GM12878 (cell line): ENCODE results near the gene UNC119.

Experiments used
- POLR2A ChIP-seq: IDR thresholded peaks from 2 replicates; pipeline ENCODE4 v1.6.1; 2011; ENCODE audit warnings: low read depth, mild to moderate bottlenecking, low read length
- POLR2AphosphoS2 ChIP-seq: IDR thresholded peaks from 2 replicates; pipeline ENCODE4 v1.6.1; 2011; ENCODE audit warnings: low read depth, mild to moderate bottlenecking, low read length, improper control_type of control experiment, moderate library complexity
- ZNF274 ChIP-seq: IDR thresholded peaks from one replicate; pipeline ENCODE4 v1.8.0; 2011; ENCODE audit not compliant: insufficient read length, insufficient read depth
- TF ChIP-seq, protein P1 (sequence below): IDR thresholded peaks from 2 replicates; pipeline ENCODE4 v1.6.1; 2012; ENCODE audit warnings: low read depth, low read length, improper control_type of control experiment
- TF ChIP-seq, protein P2 (sequence below), 3 experiments: IDR thresholded peaks in 2 of 3; conservative IDR thresholded peaks in 1 of 3; 2 replicates each; pipeline ENCODE4 v1.5.1; 2011; ENCODE audit warnings: low read depth in 3 of 3, low read length in 3 of 3, mild to moderate bottlenecking in 3 of 3, control low read depth in 2 of 3, moderate library complexity in 2 of 3, inconsistent platforms in 1 of 3, mixed read lengths in 1 of 3; ENCODE audit not compliant: control insufficient read depth in 2 of 3, insufficient read depth in 1 of 3; ENCODE audit errors: extremely low read depth in 1 of 3

DNA sequence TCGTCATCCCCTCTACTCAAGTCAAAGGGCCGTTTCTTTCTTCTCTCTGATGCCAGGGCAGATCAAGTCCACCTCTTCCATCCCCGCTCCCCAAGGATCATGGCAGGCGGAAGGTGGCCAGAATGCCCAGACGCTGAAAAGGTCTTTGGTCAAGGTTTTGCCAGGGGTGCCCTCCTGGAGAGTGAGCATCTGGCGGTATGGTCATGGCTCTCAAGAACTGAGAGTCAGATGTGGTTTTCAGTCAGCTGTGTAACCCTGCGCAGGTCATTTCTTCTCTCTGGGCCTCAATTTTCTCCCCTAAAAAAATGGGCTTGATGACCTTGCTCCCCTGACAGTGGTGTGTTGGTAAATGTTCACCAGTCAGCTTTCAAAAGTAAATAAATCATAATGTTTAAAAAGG is 33.8 kb downstream of the UNC119 start:
- TF ChIP-seq, protein P1, sequence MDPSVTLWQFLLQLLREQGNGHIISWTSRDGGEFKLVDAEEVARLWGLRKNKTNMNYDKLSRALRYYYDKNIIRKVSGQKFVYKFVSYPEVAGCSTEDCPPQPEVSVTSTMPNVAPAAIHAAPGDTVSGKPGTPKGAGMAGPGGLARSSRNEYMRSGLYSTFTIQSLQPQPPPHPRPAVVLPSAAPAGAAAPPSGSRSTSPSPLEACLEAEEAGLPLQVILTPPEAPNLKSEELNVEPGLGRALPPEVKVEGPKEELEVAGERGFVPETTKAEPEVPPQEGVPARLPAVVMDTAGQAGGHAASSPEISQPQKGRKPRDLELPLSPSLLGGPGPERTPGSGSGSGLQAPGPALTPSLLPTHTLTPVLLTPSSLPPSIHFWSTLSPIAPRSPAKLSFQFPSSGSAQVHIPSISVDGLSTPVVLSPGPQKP, result no peak
- no peak for TF ChIP-seq POLR2AphosphoS2
- TF ChIP-seq, protein P2, sequence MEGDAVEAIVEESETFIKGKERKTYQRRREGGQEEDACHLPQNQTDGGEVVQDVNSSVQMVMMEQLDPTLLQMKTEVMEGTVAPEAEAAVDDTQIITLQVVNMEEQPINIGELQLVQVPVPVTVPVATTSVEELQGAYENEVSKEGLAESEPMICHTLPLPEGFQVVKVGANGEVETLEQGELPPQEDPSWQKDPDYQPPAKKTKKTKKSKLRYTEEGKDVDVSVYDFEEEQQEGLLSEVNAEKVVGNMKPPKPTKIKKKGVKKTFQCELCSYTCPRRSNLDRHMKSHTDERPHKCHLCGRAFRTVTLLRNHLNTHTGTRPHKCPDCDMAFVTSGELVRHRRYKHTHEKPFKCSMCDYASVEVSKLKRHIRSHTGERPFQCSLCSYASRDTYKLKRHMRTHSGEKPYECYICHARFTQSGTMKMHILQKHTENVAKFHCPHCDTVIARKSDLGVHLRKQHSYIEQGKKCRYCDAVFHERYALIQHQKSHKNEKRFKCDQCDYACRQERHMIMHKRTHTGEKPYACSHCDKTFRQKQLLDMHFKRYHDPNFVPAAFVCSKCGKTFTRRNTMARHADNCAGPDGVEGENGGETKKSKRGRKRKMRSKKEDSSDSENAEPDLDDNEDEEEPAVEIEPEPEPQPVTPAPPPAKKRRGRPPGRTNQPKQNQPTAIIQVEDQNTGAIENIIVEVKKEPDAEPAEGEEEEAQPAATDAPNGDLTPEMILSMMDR (IDR thresholded peaks at IDR 0.05 in 2 of 3, conservative IDR thresholded peaks at IDR 0.05 in 1 of 3; ENCODE audit: control insufficient read depth in 2 of 3, extremely low read depth in 1 of 3, insufficient read depth in 1 of 3, low read depth in 3 of 3, low read length in 3 of 3), result no peak
- TF ChIP-seq ZNF274, result no peak
- TF ChIP-seq POLR2A, result no peak
